GM21367 (cell line): ENCODE data around the gene LTF.

Experiments
- ATAC-seq: cut with Tn5 transposase; IDR thresholded peaks from one replicate; pipeline ENCODE4 v1.9.1; 2021; ENCODE audit not compliant: unreplicated experiment

LTF gene

DNA sequence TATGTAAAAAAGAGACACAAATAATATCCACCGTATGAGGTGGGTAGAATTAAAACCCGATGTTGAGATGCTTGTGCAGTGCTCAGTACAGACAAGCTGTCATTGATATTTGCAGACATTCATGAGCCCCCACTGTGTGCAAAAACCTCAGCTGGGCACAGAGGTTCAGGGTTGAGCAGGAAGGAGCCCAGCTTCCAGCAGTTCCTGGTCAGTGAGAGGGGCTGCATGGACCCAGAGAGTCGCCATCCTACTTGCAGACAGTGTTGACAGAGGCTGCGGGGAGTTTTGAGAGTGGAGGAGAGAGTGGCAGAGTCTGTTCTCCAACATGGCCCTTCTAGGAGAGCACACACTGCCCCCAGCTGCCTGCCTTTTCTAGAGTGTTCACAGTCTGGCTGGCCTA lies 6.1 kb upstream of the LTF start:
- ATAC-seq = no peak

DNA sequence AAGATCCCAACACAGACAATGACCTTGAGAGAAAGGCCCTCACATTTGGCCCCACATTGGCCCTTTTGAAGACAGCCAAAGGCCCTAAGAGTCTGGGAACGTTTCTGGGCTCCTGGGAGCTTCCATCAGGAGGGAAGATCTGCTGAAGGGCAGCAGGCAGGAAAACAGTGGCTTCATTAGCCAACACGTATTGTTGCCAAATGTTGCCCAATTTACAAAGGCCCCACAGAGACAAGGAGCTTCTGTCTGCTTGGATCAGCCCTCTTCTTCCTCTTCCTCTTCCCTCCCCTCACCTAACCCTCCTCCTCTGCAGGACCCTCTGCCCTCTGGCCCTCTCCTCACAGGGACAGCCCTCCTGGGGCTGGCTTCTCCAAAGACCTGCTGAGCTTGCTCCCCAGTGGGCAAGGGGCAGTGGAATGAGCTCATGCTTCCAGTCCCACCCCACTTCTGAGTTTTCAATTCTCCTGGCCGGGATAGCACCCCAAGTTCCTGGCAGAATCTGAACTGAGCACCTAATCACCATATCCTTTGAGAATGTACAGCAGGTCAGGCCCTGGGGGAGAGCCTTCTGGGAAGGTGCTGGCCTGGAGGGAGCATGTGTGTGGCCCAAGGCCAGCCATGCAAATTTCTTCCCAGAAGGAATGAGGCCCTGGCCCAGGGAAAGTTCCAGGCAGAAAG lies 5.1 kb upstream of the LTF start:
- no peak for ATAC-seq

DNA sequence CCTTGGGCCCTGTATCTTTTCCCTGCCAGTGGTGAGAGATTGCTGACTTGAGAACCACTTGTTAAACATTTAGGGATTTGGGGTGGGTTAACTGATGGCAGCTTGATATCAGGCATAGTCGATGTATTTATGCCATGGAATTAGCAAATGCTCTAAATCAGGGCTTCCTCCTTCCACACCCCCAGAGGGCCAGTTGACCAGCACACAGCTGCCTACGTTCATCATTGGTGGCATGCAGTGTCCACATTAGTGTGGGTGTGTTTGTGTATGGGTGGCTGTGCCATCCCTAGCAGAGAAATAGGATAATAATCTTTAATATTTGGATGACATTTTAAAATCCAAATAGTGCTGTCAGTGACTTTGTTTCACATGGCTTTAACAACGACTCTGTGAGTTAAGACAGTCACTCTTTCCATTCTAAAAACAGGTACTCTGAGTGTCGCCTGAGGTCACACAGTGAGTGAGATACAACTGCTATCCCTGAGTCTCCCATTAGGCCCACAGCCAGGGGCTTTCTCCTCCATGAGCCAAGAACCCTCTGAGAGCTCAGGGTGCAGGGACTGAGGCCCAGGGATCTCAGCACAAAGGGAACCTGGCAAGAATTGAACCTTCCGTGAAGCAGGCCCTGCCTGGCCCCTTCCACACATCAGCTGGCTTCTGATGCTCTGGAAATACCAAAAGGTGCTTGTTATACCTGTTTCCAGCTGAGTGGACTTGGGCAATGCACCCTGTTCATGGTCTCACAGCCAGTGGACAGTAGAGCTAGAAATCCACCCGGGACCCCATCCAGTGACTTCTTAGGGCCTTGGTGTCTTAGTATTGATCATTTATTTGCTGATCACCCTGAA lies 4.3 kb upstream of the LTF start:
- no peak for ATAC-seq

DNA sequence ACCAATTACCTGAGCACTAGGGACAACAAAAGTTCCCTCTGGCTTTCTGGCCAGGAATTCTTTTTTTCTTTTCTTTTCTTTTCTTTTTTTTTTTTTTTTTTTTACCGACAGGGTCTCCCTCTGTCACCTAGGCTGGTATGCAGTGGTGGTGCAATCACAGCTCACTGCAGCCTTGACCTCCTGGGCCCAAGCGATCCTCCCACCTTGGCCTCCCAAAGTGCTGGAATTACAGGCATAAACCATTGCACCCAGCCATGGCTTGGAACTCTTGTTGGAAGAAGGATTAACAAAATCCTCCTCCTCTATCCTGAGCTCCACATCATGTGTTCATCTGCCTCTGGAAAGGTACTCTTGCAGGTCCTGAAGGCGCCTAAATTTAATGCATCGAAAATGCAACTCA lies 2.9 kb upstream of the LTF start:
- no peak for ATAC-seq

GRCh38 chr3:46466871-46467403 lies 2.2 kb upstream of the LTF start:
- no peak for ATAC-seq

DNA sequence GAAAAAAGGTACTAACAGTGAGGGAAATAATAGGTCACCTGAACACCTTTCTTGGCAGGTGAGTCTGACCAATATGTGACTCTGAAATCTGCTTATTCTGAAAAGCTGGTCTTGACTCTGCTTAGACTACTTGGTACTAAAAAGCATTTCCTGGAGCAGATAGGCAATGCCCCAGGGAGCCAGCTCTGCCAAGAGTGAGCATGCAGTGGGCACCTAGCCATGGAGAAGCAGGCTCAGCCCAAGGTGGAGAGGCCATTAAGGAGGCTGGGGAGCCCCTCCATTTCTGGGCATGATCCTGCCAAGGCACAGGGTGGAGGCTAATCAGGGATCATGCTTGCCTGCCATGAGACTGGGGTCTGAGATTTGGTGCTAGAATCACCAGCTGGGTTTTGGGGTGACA lies 1.6 kb upstream of the LTF start:
- ATAC-seq = no peak

DNA sequence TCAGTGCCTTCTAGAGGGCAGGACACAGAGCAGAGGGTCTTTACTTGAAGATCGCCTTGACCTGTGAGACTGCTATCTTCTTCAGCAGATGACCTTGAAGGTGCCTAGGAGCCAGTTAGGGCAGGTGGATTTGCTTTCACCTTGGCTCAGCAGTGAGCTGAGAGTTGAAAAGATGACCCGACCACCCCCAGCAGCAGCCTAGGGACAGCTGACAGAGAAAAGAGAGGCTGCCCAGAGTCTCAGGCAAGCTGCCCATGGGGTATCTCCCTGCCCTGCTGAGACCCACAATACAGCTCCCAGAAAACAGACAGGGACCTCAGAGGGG lies 453 bp upstream of the LTF start:
- no peak for ATAC-seq

DNA sequence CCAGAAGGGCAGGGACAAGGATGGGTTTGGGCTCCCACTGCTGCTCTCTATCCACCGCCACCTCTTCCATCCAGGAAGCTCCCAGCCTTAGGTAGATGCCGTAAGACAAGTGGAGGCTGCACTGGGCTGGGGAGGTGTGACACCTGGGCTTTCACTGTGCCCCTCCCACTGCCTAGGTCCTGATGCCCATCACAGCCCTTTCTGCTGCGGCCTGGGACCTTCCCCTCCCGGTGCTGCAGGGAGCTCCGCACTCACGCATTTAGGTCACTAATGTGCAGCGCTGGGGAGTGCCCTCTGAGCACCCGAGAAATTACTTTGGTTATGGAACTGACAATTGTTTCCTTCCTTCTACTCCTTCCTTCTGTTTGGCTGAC lies 850 bp downstream of the LTF start:
- no peak for ATAC-seq

GRCh38 chr3:46463120-46463867 lies 1.4 kb downstream of the LTF start:
- no peak for ATAC-seq

DNA sequence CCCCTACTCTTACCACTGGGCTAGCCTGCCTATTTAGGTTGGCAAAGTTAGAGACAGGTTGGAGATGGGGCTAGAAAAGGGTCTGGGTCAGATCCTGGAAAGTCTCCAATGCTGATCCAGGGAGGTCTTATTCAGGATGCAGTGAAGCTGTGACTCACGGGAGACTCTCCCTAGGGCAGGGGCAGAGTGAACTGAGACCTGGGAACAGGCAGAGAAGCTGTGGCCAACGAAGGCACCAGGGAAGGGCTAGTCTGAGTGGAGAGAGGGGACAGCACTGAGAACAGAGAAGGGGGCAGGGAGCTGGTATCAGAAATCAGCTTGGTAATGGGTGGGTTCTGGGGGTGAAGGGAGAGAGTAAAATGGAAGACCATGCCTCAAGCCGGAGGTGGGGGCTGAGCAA lies 2.2 kb downstream of the LTF start:
- no peak for ATAC-seq

- no peak for ATAC-seq
These were observed 2.6 kb downstream of the LTF start for GRCh38 chr3:46462111-46462510.

DNA sequence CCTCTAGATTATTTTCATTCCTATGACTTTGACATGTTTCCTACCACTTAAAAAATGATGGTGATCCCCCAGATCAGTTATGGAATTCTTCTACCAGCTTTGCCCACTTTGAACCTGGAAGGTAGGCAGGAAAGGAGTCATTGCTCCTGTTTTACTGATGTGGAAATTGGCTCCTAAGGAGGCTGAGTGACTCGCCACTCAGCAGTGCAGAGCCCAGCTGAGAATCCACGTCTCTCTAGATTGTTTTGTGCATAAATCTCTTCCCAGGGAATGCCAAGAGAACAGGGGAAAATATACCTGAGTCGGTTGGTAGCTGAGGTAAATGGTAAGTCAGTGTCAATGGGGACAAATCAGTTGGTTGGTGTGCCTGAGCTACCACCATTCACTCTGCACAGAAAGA lies 4.7 kb downstream of the LTF start:
- ATAC-seq = no peak

GRCh38 chr3:46456118-46456517 lies 8.6 kb downstream of the LTF start:
- ATAC-seq = no peak

DNA sequence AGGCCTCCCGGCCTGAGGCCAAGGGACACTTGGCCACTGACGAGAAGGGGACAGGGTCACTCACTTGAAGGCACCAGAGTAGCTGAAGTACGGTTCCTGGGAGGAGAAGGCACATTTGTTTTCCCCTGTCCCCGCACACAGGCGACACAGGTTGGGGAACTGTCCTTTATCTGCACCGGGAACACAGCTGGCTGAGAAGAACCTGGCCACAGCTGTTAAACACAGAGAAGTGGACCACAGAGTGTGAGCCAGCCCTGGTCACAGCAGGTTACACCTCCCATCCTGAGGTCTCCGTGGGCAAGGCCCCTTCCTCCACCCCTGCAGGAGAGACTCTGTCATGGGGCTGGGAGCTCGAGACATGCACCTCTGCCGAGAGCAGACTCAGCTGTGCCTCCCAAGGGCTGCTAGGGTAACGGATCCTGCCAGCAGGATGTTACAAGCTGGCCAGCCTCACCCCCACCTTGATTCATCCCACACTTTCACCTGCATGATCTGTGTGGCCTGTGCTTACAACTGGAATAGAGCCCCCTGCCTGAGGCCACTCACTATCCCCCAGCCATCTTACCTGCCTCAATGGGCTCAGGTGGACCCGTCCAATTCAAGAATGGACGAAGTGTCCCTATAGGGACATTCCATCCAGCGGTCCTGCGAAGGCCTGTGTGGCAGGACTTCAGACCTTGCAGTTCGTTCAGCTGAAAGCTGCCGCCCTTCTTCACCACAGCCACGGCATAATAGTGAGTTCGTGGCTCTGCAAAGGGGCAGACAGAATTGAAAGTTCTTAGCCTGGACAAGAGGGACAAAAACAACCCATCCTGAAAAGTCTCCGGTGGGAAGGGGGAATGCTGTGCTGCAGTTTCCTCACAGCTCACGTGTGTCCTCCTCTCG lies 9.2 kb downstream of the LTF start:
- no peak for ATAC-seq

GRCh38 chr3:46454606-46455005 lies 10.1 kb downstream of the LTF start:
- ATAC-seq = no peak

- no peak for ATAC-seq
These were observed 10.5 kb downstream of the LTF start for GRCh38 chr3:46454209-46454595.

DNA sequence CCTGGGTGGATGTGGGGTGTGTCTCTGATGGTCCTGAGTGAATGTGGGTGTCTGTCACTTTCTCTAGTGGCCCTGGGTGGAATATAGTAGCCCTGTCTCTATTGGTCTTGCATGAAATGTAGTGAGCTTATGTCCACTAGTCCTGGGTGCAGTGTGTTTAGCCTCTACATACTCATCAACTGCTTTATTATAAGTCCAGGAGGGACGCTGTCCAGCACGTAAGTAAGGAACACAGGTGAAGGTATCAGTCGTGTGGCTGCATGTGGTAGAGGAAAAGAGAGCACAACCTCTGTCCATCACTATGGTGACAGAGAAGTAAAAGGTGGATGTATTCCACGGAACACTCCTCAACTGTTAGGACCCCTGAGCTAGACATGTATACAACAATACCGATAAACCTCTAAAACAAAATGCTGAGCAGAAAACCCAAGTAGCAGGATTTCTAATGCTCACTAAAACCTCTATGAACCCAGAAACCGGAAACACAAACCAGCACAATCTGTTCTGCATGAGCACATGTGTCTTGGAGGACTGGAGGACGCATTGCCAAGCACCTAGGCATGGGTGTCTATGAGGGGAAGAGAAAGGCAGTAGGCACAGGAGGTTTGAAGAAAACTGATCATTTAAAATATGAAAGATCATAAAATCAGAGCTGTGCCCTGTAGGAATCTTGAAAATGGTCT lies 11.0 kb downstream of the LTF start:
- no peak for ATAC-seq

- ATAC-seq = no peak
These were observed 14.8 kb downstream of the LTF start for GRCh38 chr3:46449755-46450552.

DNA sequence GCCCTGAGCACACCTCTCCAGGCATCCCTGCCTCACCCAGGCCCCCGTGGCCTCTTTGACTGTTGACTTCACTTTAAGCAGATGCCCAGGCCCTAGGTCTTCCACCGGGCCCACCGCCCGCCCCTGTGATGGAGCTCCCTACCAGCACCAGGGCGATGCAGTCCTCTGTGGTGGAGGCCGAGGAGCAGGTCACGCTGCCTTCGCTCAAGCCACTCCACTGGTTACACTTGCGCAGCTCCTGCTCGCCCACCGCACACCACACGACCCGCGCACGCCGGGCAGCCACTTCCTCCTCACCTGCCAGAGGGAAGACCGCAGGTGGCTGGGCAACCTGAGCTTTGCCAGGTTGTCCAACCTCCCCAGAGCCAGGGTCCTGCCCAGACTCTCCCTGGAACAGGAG lies 16.0 kb downstream of the LTF start:
- ATAC-seq = no peak
